K562 (cell line): ENCODE measurements around the gene DGKZ.

Source experiments
- MXI1 ChIP-seq: IDR thresholded peaks from 2 replicates; pipeline ENCODE4 v1.6.1; 2011; ENCODE audit warnings: low read depth, mild to moderate bottlenecking, improper control_type of control experiment, low read length
- NCOA1 ChIP-seq: fragments of 450-650 bp; IDR thresholded peaks from 2 replicates; pipeline ENCODE4 v1.6.1; 2016; ENCODE audit warnings: low read depth
- RCOR1 ChIP-seq, 2 experiments: IDR thresholded peaks; 2 replicates each; pipeline ENCODE4 v1.6.1; 2012; ENCODE audit warnings: low read depth in 2 of 2, low read length in 2 of 2, borderline replicate concordance in 1 of 2, improper control_type of control experiment in 1 of 2
- ZBTB43 ChIP-seq: sonication (generic); formaldehyde crosslinking; IDR thresholded peaks from 2 replicates; pipeline ENCODE4 v1.8.0; 2023; ENCODE audit warnings: mild to moderate bottlenecking, missing genetic modification reagents
- ZC3H4 ChIP-seq: sonication (generic); formaldehyde crosslinking; IDR thresholded peaks from 2 replicates; pipeline ENCODE4 v1.9.0; 2021; ENCODE audit warnings: missing genetic modification reagents, borderline replicate concordance
- ZNF431 ChIP-seq: sonication (generic); formaldehyde crosslinking; IDR thresholded peaks from 2 replicates; pipeline ENCODE4 v1.8.0; 2022; ENCODE audit warnings: mild to moderate bottlenecking, missing genetic modification reagents
- TF ChIP-seq, protein P1 (sequence below): sonication (generic); formaldehyde crosslinking; IDR thresholded peaks from 2 replicates; pipeline ENCODE4 v1.8.0; 2022; ENCODE audit warnings: mild to moderate bottlenecking, missing genetic modification reagents
- TF ChIP-seq, protein P2 (sequence below), 3 experiments: fragments of 200-800 bp in 1 of 3; fragments of 250-450 bp in 1 of 3; fragments of 450-650 bp in 1 of 3; sonication (Bioruptor Pico) in 1 of 3; sonication (Bioruptor generic) in 1 of 3; formaldehyde crosslinking in 1 of 3; IDR thresholded peaks; 2 replicates each; pipeline versions ENCODE4 v1.6.1 to v1.8.0; 2016 to 2022; ENCODE audit warnings: mild to moderate bottlenecking in 2 of 3, missing genetic modification characterization in 2 of 3, missing compliant biosample characterization in 1 of 3, moderate library complexity in 1 of 3

DNA sequence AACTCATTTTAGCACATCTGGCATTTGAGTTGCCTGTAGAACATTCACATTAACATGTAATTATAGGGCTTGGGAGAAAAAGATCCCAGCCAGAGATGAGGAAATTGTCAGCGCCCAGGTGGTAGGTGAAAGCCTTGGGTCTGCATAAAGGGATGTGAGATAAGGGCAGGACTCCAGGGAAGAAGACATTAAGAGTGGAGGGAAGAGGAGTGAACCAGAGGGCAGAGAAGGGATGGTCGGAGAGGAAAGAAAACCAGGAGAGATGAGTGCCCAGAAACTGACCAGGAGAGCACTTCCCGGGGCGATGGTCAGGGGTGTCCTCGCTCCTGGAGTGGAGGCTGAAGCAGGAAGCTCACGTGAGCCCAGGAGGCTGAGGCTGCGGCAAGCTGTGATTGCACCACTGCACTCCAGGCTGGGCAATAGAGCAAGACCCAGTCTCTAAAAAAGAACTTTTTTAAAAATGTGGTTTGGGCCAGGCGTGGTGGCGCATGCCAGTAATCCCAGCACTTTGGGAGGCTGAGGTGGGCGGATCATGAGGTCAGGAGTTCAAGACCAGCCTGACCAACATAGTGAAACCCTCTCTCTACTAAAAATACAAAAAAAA is 20.3 kb upstream of the DGKZ start:
- TF ChIP-seq, protein P1, sequence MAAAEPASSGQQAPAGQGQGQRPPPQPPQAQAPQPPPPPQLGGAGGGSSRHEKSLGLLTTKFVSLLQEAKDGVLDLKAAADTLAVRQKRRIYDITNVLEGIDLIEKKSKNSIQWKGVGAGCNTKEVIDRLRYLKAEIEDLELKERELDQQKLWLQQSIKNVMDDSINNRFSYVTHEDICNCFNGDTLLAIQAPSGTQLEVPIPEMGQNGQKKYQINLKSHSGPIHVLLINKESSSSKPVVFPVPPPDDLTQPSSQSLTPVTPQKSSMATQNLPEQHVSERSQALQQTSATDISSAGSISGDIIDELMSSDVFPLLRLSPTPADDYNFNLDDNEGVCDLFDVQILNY (CRISPR knock-in tag): no peak
- TF ChIP-seq ZC3H4 (CRISPR knock-in tag) (no peak), ZBTB43 (CRISPR knock-in tag) (no peak), NCOA1 (no peak), ZNF431 (CRISPR knock-in tag) (no peak), MXI1 (no peak), RCOR1 (IDR thresholded peaks at IDR 0.05; ENCODE audit: borderline replicate concordance in 1 of 2, low read depth in 2 of 2, low read length in 2 of 2) (no peak)
- TF ChIP-seq, protein P2, sequence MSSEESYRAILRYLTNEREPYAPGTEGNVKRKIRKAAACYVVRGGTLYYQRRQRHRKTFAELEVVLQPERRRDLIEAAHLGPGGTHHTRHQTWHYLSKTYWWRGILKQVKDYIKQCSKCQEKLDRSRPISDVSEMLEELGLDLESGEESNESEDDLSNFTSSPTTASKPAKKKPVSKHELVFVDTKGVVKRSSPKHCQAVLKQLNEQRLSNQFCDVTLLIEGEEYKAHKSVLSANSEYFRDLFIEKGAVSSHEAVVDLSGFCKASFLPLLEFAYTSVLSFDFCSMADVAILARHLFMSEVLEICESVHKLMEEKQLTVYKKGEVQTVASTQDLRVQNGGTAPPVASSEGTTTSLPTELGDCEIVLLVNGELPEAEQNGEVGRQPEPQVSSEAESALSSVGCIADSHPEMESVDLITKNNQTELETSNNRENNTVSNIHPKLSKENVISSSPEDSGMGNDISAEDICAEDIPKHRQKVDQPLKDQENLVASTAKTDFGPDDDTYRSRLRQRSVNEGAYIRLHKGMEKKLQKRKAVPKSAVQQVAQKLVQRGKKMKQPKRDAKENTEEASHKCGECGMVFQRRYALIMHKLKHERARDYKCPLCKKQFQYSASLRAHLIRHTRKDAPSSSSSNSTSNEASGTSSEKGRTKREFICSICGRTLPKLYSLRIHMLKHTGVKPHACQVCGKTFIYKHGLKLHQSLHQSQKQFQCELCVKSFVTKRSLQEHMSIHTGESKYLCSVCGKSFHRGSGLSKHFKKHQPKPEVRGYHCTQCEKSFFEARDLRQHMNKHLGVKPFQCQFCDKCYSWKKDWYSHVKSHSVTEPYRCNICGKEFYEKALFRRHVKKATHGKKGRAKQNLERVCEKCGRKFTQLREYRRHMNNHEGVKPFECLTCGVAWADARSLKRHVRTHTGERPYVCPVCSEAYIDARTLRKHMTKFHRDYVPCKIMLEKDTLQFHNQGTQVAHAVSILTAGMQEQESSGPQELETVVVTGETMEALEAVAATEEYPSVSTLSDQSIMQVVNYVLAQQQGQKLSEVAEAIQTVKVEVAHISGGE (CRISPR knock-in tag; IDR thresholded peaks at IDR 0.05): no peak
